Measurements from ENCODE around the gene ALDH1B1.

ALDH1B1 gene

GRCh38 chr9:38417003-38417945, 24.8 kb downstream of the ALDH1B1 start:
- peak; percentile 32 for DNase-seq

GRCh38 chr9:38418366-38418765, 25.9 kb downstream of the ALDH1B1 start:
- DNase-seq: no peak

- no peak for DNase-seq
Measured at GRCh38 chr9:38419181-38419580, 26.7 kb downstream of the ALDH1B1 start.

- DNase-seq: peak; percentile 95
Measured at GRCh38 chr9:38421498-38422211, 29.2 kb downstream of the ALDH1B1 start.

GRCh38 chr9:38422555-38423260, 30.2 kb downstream of the ALDH1B1 start:
- DNase-seq: no peak

- peak; percentile 54 for DNase-seq
Measured at GRCh38 chr9:38423273-38423972, 30.9 kb downstream of the ALDH1B1 start.

GRCh38 chr9:38423973-38424843, 31.7 kb downstream of the ALDH1B1 start, which contains the start of gene IGFBPL1:
Gene IGFBPL1 (minus strand): TSS chr9:38424454. CDS start chr9:38424424, 30 bp downstream.
- DNase-seq: peak; percentile 79

GRCh38 chr9:38424918-38425317, 32.4 kb downstream of the ALDH1B1 start:
- no peak for DNase-seq

GRCh38 chr9:38428062-38428461, 35.6 kb downstream of the ALDH1B1 start:
- DNase-seq: no peak

GRCh38 chr9:38431116-38431515, 38.6 kb downstream of the ALDH1B1 start:
- no peak for DNase-seq

- DNase-seq: peak; percentile 71
Measured at GRCh38 chr9:38432922-38433510, 40.5 kb downstream of the ALDH1B1 start.

GRCh38 chr9:38434365-38434764, 41.9 kb downstream of the ALDH1B1 start:
- no peak for DNase-seq

- no peak for DNase-seq
Measured at GRCh38 chr9:38434853-38435252, 42.4 kb downstream of the ALDH1B1 start.

GRCh38 chr9:38435521-38435920, 43.0 kb downstream of the ALDH1B1 start:
- DNase-seq: no peak

- DNase-seq: no peak
Measured at GRCh38 chr9:38436708-38437107, 44.2 kb downstream of the ALDH1B1 start.

GRCh38 chr9:38437193-38437823, 44.8 kb downstream of the ALDH1B1 start:
- DNase-seq: no peak

- DNase-seq: no peak
Measured at GRCh38 chr9:38439291-38439915, 46.9 kb downstream of the ALDH1B1 start.

- no peak for DNase-seq
Measured at GRCh38 chr9:38439916-38440301, 47.4 kb downstream of the ALDH1B1 start.

GRCh38 chr9:38440516-38440915, 48.0 kb downstream of the ALDH1B1 start:
- no peak for DNase-seq
